ENCODE measurements around the gene FLNB.

- TF ChIP-seq GATA1 (IDR thresholded peaks at IDR 0.05; ENCODE audit: low read depth, low read length) (no peak), POLR2A (IDR thresholded peaks at IDR 0.05; ENCODE audit: low read length) (no peak)
Observed at GRCh38 chr3:58200846-58201355, 192.7 kb downstream of the FLNB start.
